Stimulated activated naive CD8-positive, alpha-beta T cell treated with anti-CD3 and anti-CD28 coated beads, Interleukin-15, amount 100 ng/mL, for 72 hours (primary cell): ENCODE results near the gene ARHGDIB.
A peak's percentile ranks its signal among the peaks of the same experiment; 100 is the strongest.

Experiments
- ATAC-seq: fragments of 150-1000 bp; cut with Tn5 transposase; 2 replicates; pipeline ENCODE4 v1.10.0; 2021; ENCODE audit warnings: mild to moderate bottlenecking, moderate library complexity
- DNase-seq, 2 donors: peaks; one replicate each; pipeline ENCODE4 v3.0.0; 2021 to 2022
- H3K27ac Mint-ChIP-seq, 2 donors: one replicate each; pipeline ENCODE4 v1.8.0; 2022; ENCODE audit warnings: mild to moderate bottlenecking in 2 of 2, mixed read lengths in 2 of 2, moderate library complexity in 2 of 2
- H3K27me3 Mint-ChIP-seq: one replicate; pipeline ENCODE4 v1.8.0; 2022; ENCODE audit warnings: mixed read lengths
- H3K4me1 Mint-ChIP-seq: one replicate; pipeline ENCODE4 v1.8.0; 2022; ENCODE audit warnings: mild to moderate bottlenecking, mixed read lengths
- H3K4me3 Mint-ChIP-seq, 2 donors: one replicate each; pipeline ENCODE4 v1.8.0; 2022; ENCODE audit warnings: mild to moderate bottlenecking in 2 of 2, mixed read lengths in 2 of 2, moderate library complexity in 1 of 2
- H3K9me3 Mint-ChIP-seq, 2 donors: one replicate each; pipeline ENCODE4 v1.8.0; 2022; ENCODE audit warnings: mixed read lengths in 2 of 2

The ARHGDIB gene

GRCh38 chr12:14992673-14993072 lies 31.3 kb upstream of the ARHGDIB start:
- DNase-seq, result no peak
- H3K27ac Mint-ChIP-seq, result no peak overlapping the region
- no peak overlapping the region for H3K4me3 Mint-ChIP-seq
- H3K27me3 Mint-ChIP-seq, result no peaks in the 10 kb centered on the region
- peaks cover 6 to 15% of the 10 kb centered on the region in 2 donors for H3K9me3 Mint-ChIP-seq
- peaks cover 35% of the 10 kb centered on the region for H3K4me1 Mint-ChIP-seq
- no peak for ATAC-seq

GRCh38 chr12:14991069-14991468 lies 29.7 kb upstream of the ARHGDIB start:
- no peaks in the 10 kb centered on the region for H3K27me3 Mint-ChIP-seq
- DNase-seq (no peak), ATAC-seq (no peak)
- H3K4me1 Mint-ChIP-seq, result peaks cover 35% of the 10 kb centered on the region
- H3K4me3 Mint-ChIP-seq, result no peak overlapping the region
- H3K27ac Mint-ChIP-seq, result no peak overlapping the region
- H3K9me3 Mint-ChIP-seq, result peaks cover 6 to 15% of the 10 kb centered on the region in 2 donors

GRCh38 chr12:14989790-14990189 lies 28.4 kb upstream of the ARHGDIB start:
- no peak for DNase-seq
- Mint-ChIP-seq H3K4me3 (no peak overlapping the region), H3K27ac (peak overlapping the region in 1 of 2 donors; percentile 27), H3K9me3 (peaks cover 6 to 15% of the 10 kb centered on the region in 2 donors), H3K27me3 (no peaks in the 10 kb centered on the region), H3K4me1 (peaks cover 35% of the 10 kb centered on the region)
- no peak for ATAC-seq

GRCh38 chr12:14988035-14988434 lies 26.6 kb upstream of the ARHGDIB start:
- H3K4me3 Mint-ChIP-seq, result no peak overlapping the region
- H3K9me3 Mint-ChIP-seq, result peaks cover 6 to 15% of the 10 kb centered on the region in 2 donors
- no peaks in the 10 kb centered on the region for H3K27me3 Mint-ChIP-seq
- no peak overlapping the region for H3K27ac Mint-ChIP-seq
- peaks cover 33% of the 10 kb centered on the region for H3K4me1 Mint-ChIP-seq
- DNase-seq (no peak), ATAC-seq (no peak)

GRCh38 chr12:14986449-14986848 lies 25.0 kb upstream of the ARHGDIB start:
- ATAC-seq, result no peak
- Mint-ChIP-seq H3K9me3 (peaks cover 5 to 14% of the 10 kb centered on the region in 2 donors), H3K27ac (no peak overlapping the region), H3K4me3 (no peak overlapping the region), H3K27me3 (no peaks in the 10 kb centered on the region), H3K4me1 (peaks cover 43% of the 10 kb centered on the region)
- no peak for DNase-seq

- ATAC-seq (no peak), DNase-seq (no peak)
- Mint-ChIP-seq H3K9me3 (peaks cover 0 to 5% of the 10 kb centered on the region in 2 donors), H3K27me3 (no peaks in the 10 kb centered on the region), H3K4me1 (peaks cover 55% of the 10 kb centered on the region), H3K27ac (no peak overlapping the region), H3K4me3 (no peak overlapping the region)
These were observed 23.4 kb upstream of the ARHGDIB start for GRCh38 chr12:14984766-14985285.

- Mint-ChIP-seq H3K27me3 (no peaks in the 10 kb centered on the region), H3K4me3 (no peak overlapping the region), H3K4me1 (peaks cover 56% of the 10 kb centered on the region), H3K9me3 (no peaks in the 10 kb centered on the region), H3K27ac (no peak overlapping the region)
- DNase-seq (no peak), ATAC-seq (no peak)
These were observed 22.6 kb upstream of the ARHGDIB start for GRCh38 chr12:14984036-14984435.

- Mint-ChIP-seq H3K4me1 (peaks cover 66% of the 10 kb centered on the region), H3K27me3 (no peaks in the 10 kb centered on the region), H3K27ac (peak overlapping the region in 1 of 2 donors; percentile 47), H3K9me3 (no peaks in the 10 kb centered on the region), H3K4me3 (peak overlapping the region; percentile 59 to 60)
- peak; percentile 18 for ATAC-seq
- DNase-seq, result no peak
These were observed 21.6 kb upstream of the ARHGDIB start for GRCh38 chr12:14982991-14983390.

GRCh38 chr12:14982562-14982961 lies 21.2 kb upstream of the ARHGDIB start:
- DNase-seq, result no peak
- peak overlapping the region in 1 of 2 donors; percentile 47 for H3K27ac Mint-ChIP-seq
- peaks cover 71% of the 10 kb centered on the region for H3K4me1 Mint-ChIP-seq
- no peaks in the 10 kb centered on the region for H3K27me3 Mint-ChIP-seq
- no peaks in the 10 kb centered on the region for H3K9me3 Mint-ChIP-seq
- no peak for ATAC-seq
- peak overlapping the region; percentile 59 to 60 for H3K4me3 Mint-ChIP-seq

- DNase-seq, result no peak
- no peak overlapping the region for H3K4me3 Mint-ChIP-seq
- H3K27me3 Mint-ChIP-seq, result no peaks in the 10 kb centered on the region
- H3K4me1 Mint-ChIP-seq, result peaks cover 71% of the 10 kb centered on the region
- H3K9me3 Mint-ChIP-seq, result no peaks in the 10 kb centered on the region
- ATAC-seq, result no peak
- H3K27ac Mint-ChIP-seq, result peak overlapping the region in 1 of 2 donors; percentile 48
These were observed 19.6 kb upstream of the ARHGDIB start for GRCh38 chr12:14981049-14981448.

GRCh38 chr12:14979468-14979867 lies 18.1 kb upstream of the ARHGDIB start:
- Mint-ChIP-seq H3K4me1 (peaks cover 60% of the 10 kb centered on the region), H3K27me3 (no peaks in the 10 kb centered on the region), H3K27ac (no peak overlapping the region), H3K9me3 (no peaks in the 10 kb centered on the region), H3K4me3 (no peak overlapping the region)
- ATAC-seq (no peak), DNase-seq (no peak)

GRCh38 chr12:14976658-14977057 lies 15.3 kb upstream of the ARHGDIB start:
- H3K9me3 Mint-ChIP-seq, result no peaks in the 10 kb centered on the region
- no peaks in the 10 kb centered on the region for H3K27me3 Mint-ChIP-seq
- ATAC-seq (no peak), DNase-seq (no peak)
- no peak overlapping the region for H3K27ac Mint-ChIP-seq
- no peak overlapping the region for H3K4me3 Mint-ChIP-seq
- peaks cover 66% of the 10 kb centered on the region for H3K4me1 Mint-ChIP-seq

GRCh38 chr12:14975457-14975856 lies 14.1 kb upstream of the ARHGDIB start:
- Mint-ChIP-seq H3K4me1 (peaks cover 66% of the 10 kb centered on the region), H3K4me3 (no peak overlapping the region), H3K27ac (no peak overlapping the region), H3K27me3 (no peaks in the 10 kb centered on the region), H3K9me3 (no peaks in the 10 kb centered on the region)
- DNase-seq (no peak), ATAC-seq (no peak)

GRCh38 chr12:14974633-14975032 lies 13.2 kb upstream of the ARHGDIB start:
- ATAC-seq (no peak), DNase-seq (no peak)
- Mint-ChIP-seq H3K9me3 (peaks cover 0 to 4% of the 10 kb centered on the region in 2 donors), H3K27me3 (no peaks in the 10 kb centered on the region), H3K4me3 (no peak overlapping the region), H3K4me1 (peaks cover 68% of the 10 kb centered on the region), H3K27ac (no peak overlapping the region)

- Mint-ChIP-seq H3K4me3 (no peak within 1 kb of the TSS), H3K9me3 (peaks cover 0 to 4% of the 10 kb centered on the region in 2 donors), H3K27me3 (no peaks in the 10 kb centered on the region), H3K4me1 (peaks cover 59% of the 10 kb centered on the region), H3K27ac (peak within 1 kb of the TSS in 1 of 2 donors; percentile 68)
- ATAC-seq (no peak), DNase-seq (no peak)
These were observed 11.4 kb upstream of the ARHGDIB start, which contains the start of gene PDE6H for GRCh38 chr12:14972816-14973215. PDE6H (plus strand) TSS chr12:14973042; CDS start chr12:14978013, 4,971 bp downstream.

GRCh38 chr12:14970473-14970872 lies 9.1 kb upstream of the ARHGDIB start:
- H3K27me3 Mint-ChIP-seq, result no peaks in the 10 kb centered on the region
- DNase-seq, result no peak
- H3K9me3 Mint-ChIP-seq, result peaks cover 0 to 4% of the 10 kb centered on the region in 2 donors
- H3K4me1 Mint-ChIP-seq, result peaks cover 69% of the 10 kb centered on the region
- no peak overlapping the region for H3K27ac Mint-ChIP-seq
- no peak overlapping the region for H3K4me3 Mint-ChIP-seq
- ATAC-seq, result no peak

GRCh38 chr12:14968478-14968877 lies 7.1 kb upstream of the ARHGDIB start:
- Mint-ChIP-seq H3K4me1 (peaks cover 77% of the 10 kb centered on the region), H3K27ac (no peak overlapping the region), H3K4me3 (no peak overlapping the region), H3K9me3 (peaks cover 0 to 4% of the 10 kb centered on the region in 2 donors), H3K27me3 (no peaks in the 10 kb centered on the region)
- ATAC-seq, result no peak
- DNase-seq, result no peak
